CD4-positive, alpha-beta memory T cell (primary cell): ENCODE measurements around the gene DLGAP4. TPM values are rescaled to one million over a fixed set of nuclear protein-coding genes. Genes with fewer than 3 reads are reported as not detected.

ENCODE experiments used
- CTCF ChIA-PET: fragments of 350-600 bp; sonication (Branson Sonifier 250); formaldehyde crosslinking; loops from one replicate; lab custom pipeline; 2021; ENCODE audit warnings: inconsistent platforms; ENCODE audit not compliant: partially characterized antibody; lab: Charles Lee
- POLR2A ChIA-PET: fragments of 350-600 bp; sonication (Branson Sonifier 250); formaldehyde crosslinking; loops from one replicate; lab custom pipeline; 2021; ENCODE audit not compliant: partially characterized antibody; lab: Charles Lee
- DNase-seq, 5 donors: peaks; one replicate each; pipeline versions ENCODE4 v3.0.0 to v3.0.0-alpha.2; 2020 to 2022; ENCODE audit warnings: mixed read lengths in 1 of 5
- H3K27ac ChIP-seq: one replicate; pipeline ENCODE4 v1.7.0; 2013; ENCODE audit warnings: low read depth, low read length
- H3K27me3 ChIP-seq: 2 replicates; pipeline ENCODE4 v1.7.0; 2013; ENCODE audit warnings: mild to moderate bottlenecking, low read length, moderate library complexity; ENCODE audit not compliant: insufficient read depth
- H3K36me3 ChIP-seq: 2 replicates; pipeline ENCODE4 v1.7.0; 2013; ENCODE audit warnings: mild to moderate bottlenecking, low read length, moderate library complexity; ENCODE audit not compliant: insufficient read depth
- H3K4me1 ChIP-seq: 2 replicates; pipeline ENCODE4 v1.7.0; 2013; ENCODE audit warnings: mild to moderate bottlenecking, low read length, moderate library complexity; ENCODE audit not compliant: insufficient read depth
- H3K4me3 ChIP-seq, 2 donors: one replicate each; pipeline ENCODE4 v1.7.0; 2013; ENCODE audit warnings: low read length in 2 of 2, mild to moderate bottlenecking in 1 of 2
- H3K9me3 ChIP-seq, 2 donors: one replicate each; pipeline ENCODE4 v1.7.0; 2013; ENCODE audit warnings: low read length in 2 of 2, control low read depth in 1 of 2; ENCODE audit not compliant: control insufficient read depth in 1 of 2
- H3K27ac Mint-ChIP-seq, 7 donors: one replicate each; pipeline ENCODE4 v1.8.0; 2020 to 2021; ENCODE audit warnings: mixed read lengths in 7 of 7, mild to moderate bottlenecking in 6 of 7, inconsistent platforms in 3 of 7, moderate library complexity in 3 of 7
- H3K27me3 Mint-ChIP-seq, 2 donors: one replicate each; pipeline ENCODE4 v1.8.0; 2020 to 2021; ENCODE audit warnings: mixed read lengths in 2 of 2
- H3K36me3 Mint-ChIP-seq, 2 donors: one replicate each; pipeline ENCODE4 v1.8.0; 2020 to 2021; ENCODE audit warnings: mixed read lengths in 2 of 2, inconsistent platforms in 1 of 2, mild to moderate bottlenecking in 1 of 2
- H3K4me1 Mint-ChIP-seq, 4 donors: one replicate each; pipeline ENCODE4 v1.8.0; 2020 to 2021; ENCODE audit warnings: mixed read lengths in 4 of 4, mild to moderate bottlenecking in 1 of 4
- H3K4me3 Mint-ChIP-seq, 8 donors: one replicate each; pipeline ENCODE4 v1.8.0; 2020 to 2021; ENCODE audit warnings: mixed read lengths in 8 of 8, mild to moderate bottlenecking in 7 of 8, moderate library complexity in 6 of 8, inconsistent platforms in 3 of 8
- H3K9me3 Mint-ChIP-seq, 8 donors: one replicate each; pipeline ENCODE4 v1.8.0; 2020 to 2021; ENCODE audit warnings: mixed read lengths in 8 of 8, mild to moderate bottlenecking in 5 of 8, inconsistent platforms in 3 of 8, moderate library complexity in 1 of 8
- intact Hi-C: fragments of 100-400 bp; cut with micrococcal nuclease; formaldehyde crosslinking; loops from one replicate; pipeline ENCODE4 v1.15.1; 2023
- polyA plus RNA-seq, 2 donors: library from polyadenylated mRNA; unstranded; fragments of 300-500 nt; fragmentation: Illumina TruSeq; gene quantifications; one replicate each; pipeline ENCODE4 v1.2.3, GENCODE V29; 2021
- total RNA-seq, 2 experiments: library from RNA; stranded (reverse); gene quantifications; one replicate each; pipeline ENCODE4 v1.2.3, GENCODE V29; 2021

The DLGAP4 gene
- total and polyA plus RNA-seq, 4 experiments from 2014 or later = 13.3 to 50.2 (median 31.0) TPM

DNA sequence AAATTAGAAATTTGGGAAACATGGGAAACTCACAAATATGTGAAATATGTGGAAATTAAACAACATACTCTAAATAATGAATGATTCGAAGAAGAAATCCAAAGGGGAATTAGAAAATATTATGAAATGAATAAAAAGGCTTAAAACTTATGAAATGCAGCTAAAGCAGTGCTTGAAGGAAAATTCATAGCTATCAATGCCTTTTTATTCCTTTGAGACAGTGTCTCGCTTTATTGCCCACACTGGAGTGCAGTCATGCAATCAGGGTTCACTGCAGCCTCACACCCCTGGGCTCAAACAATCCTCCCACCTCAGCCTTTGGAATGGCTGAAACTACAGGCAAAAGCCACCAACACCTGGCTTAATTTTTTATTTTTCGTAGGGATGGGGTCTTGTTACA, 259.4 kb downstream of the DLGAP4 start:
- no peaks in the 10 kb centered on the region for H3K36me3 ChIP-seq
- Mint-ChIP-seq H3K27me3 (no peaks in the 10 kb centered on the region), H3K36me3 (no peaks in the 10 kb centered on the region), H3K4me3 (no peak overlapping the region), H3K9me3 (peaks cover 0 to 6% (median 2%) of the 10 kb centered on the region in 8 donors), H3K4me1 (peaks cover 2 to 9% (median 7%) of the 10 kb centered on the region in 4 donors), H3K27ac (peak overlapping the region in 1 of 7 donors; percentile 35)
- intact Hi-C loops = no loop called here
- ChIA-PET CTCF (no interaction called here), POLR2A (no interaction called here)
- H3K27ac ChIP-seq = no peak overlapping the region
- H3K4me3 ChIP-seq = no peak overlapping the region
- H3K27me3 ChIP-seq = no peaks in the 10 kb centered on the region
- H3K9me3 ChIP-seq = peaks cover 0 to 4% of the 10 kb centered on the region in 2 donors
- DNase-seq = no peak
- no peaks in the 10 kb centered on the region for H3K4me1 ChIP-seq

DNA sequence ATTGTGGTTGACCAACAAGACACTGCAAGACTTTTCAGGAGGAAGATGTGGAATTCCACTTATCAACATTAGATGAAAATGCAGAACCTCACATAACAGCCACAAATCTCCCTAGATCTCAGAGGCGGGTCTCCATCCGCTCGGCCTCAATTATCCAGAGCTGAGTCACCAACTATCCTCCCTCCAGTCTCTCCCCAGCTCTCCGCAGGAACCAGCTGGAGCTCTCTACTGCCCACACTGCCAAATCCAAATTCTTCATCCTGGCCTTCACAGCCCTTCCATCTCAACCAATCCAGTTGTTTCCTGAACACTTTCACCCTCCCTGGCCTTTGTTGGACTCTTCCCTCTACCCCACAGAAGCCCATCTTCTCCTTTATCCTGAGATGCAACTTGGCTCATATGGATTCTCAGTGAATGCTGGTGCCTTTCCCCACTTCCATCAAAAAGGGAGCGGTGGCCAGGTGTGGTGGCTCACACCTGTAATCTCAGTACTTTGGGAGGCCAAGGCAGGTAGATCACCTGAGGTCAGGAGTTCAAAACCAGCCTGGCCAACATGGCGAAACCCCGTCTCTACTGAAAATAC, 263.8 kb downstream of the DLGAP4 start:
- CTCF ChIA-PET = interaction anchor here (2.1 kb wide), 1 partner anchor 12 kb away, joined by 9 read pairs; no protein-coding TSS in a partner anchor

DNA sequence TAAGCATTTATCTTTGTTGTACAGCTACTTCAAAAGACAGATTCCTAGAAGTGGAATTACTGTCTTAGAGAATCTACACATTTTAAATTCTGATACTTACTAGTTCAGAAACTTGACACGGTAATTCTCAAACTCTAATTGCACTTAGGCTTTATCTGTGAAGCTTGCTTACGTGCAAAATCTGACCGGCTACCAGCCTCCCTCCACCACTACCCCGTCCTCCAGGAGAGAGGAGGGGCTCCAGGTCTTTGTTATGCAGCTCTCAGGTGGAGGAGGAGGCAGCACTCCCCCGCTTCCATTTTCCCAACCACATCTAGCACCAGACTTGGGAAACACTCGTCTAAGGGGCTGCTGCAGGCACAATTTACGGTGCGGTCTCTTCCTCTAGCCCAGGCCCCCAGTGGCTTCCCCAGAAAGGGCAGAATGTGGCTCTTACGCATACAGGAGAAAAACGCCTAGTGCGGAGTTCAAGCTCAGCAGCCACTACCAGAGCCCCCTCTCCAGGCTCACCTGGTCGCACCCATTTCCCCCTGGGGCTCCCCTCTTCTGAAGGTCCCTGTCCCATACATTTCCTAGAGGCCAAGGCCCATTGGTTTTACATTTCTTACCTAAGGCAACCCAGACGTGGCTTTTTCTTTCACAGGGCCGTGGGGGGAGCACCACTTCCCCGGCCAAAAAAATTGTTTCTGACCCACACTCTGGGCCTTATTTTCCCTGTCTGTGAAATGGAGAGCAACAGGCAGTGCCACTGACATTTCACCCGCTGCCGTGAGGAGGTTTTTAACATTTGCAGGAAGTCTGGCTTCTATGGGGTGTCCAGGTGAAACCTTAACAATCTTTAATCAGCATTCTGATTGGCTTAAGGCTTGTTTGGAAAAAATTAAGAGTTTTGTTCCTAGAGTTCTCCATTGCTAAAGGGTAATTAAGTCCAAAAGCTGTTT, 265.7 kb downstream of the DLGAP4 start:
- Histone ChIP-seq H3K9me3 (no peaks in the 10 kb centered on the region), H3K27ac (peak overlapping the region; percentile 100), H3K4me1 (peaks cover 35% of the 10 kb centered on the region), H3K4me3 (no peak overlapping the region), H3K27me3 (no peaks in the 10 kb centered on the region), H3K36me3 (no peaks in the 10 kb centered on the region)
- peaks cover 0 to 4% (median 0%) of the 10 kb centered on the region in 8 donors for H3K9me3 Mint-ChIP-seq
- ChIA-PET CTCF (interaction anchor here (0.6 to 11.4 kb wide), 6 partner anchors 14 to 174 kb away, joined by 3 to 132 read pairs (median 6); partner anchors contain the start of genes NDRG3 and RAB5IF), POLR2A (interaction anchor here (1.1 to 10.7 kb wide), 5 partner anchors 10 to 74 kb away, joined by 3 to 202 read pairs (median 10); partner anchors contain the start of genes RAB5IF and SLA2)
- peak overlapping the region in 6 of 8 donors; percentile 85 to 95 (median 87) for H3K4me3 Mint-ChIP-seq
- peak overlapping the region; percentile 95 to 99 (median 99) for H3K27ac Mint-ChIP-seq
- no peak for DNase-seq
- peaks cover 0 to 15% of the 10 kb centered on the region in 2 donors for H3K36me3 Mint-ChIP-seq
- intact Hi-C loops = loop anchor here (2.0 to 10.0 kb wide), 2 partner anchors 109 to 617 kb away; partner anchors contain the start of gene SCAND1
- H3K27me3 Mint-ChIP-seq = no peaks in the 10 kb centered on the region
- peaks cover 24 to 46% (median 30%) of the 10 kb centered on the region in 4 donors for H3K4me1 Mint-ChIP-seq

More for the DNA sequence above, 263.8 kb downstream of the DLGAP4 start:
- intact Hi-C loops = loop anchor here (10.0 kb wide), 1 partner anchor 615 kb away; the partner anchor contains the start of gene SCAND1
- H3K4me3 Mint-ChIP-seq = no peak overlapping the region
- Histone ChIP-seq H3K27ac (no peak overlapping the region), H3K9me3 (peaks cover 0 to 4% of the 10 kb centered on the region in 2 donors), H3K4me3 (no peak overlapping the region), H3K27me3 (no peaks in the 10 kb centered on the region), H3K36me3 (no peaks in the 10 kb centered on the region), H3K4me1 (peaks cover 17% of the 10 kb centered on the region)
- no peak for DNase-seq
- POLR2A ChIA-PET = interaction anchor here (10.7 kb wide), 1 partner anchor 22 kb away, joined by 202 read pairs; no protein-coding TSS in a partner anchor
- peaks cover 8 to 29% (median 16%) of the 10 kb centered on the region in 4 donors for H3K4me1 Mint-ChIP-seq
- H3K27me3 Mint-ChIP-seq = no peaks in the 10 kb centered on the region
- H3K27ac Mint-ChIP-seq = peak overlapping the region; percentile 24 to 95 (median 81)
- peaks cover 0 to 6% (median 2%) of the 10 kb centered on the region in 8 donors for H3K9me3 Mint-ChIP-seq
- H3K36me3 Mint-ChIP-seq = peaks cover 0 to 6% of the 10 kb centered on the region in 2 donors

DNA sequence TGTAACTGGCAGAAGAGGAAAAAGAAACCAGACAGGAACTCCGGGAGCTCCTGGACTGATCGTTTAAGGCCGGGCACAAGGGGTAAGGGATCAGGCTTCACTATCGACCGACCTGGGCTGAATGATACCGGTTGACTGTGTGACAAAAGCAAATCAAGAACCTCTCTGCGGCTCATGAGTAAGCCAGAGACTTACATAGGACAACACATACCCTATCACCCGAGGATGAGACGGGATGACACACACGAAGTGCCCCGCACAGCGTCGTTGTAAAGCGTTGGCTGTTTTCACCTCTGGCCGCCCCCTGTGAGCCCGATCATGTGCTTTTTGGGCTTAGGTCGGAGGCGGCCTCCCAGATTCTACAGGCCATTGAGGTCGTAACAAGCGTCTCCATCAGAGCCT, 266.6 kb downstream of the DLGAP4 start:
- ChIA-PET CTCF (interaction anchor here (1.2 to 11.4 kb wide), 3 partner anchors 17 to 173 kb away, joined by 3 to 132 read pairs (median 37); partner anchors contain the start of genes NDRG3 and RAB5IF), POLR2A (interaction anchor here (1.2 to 10.7 kb wide), 5 partner anchors 11 to 73 kb away, joined by 4 to 202 read pairs (median 10); partner anchors contain the start of genes RAB5IF and SLA2)
- H3K4me3 ChIP-seq = peak overlapping the region; percentile 47 to 73
- Mint-ChIP-seq H3K27ac (peak overlapping the region; percentile 95 to 99 (median 99)), H3K9me3 (peaks cover 0 to 4% (median 0%) of the 10 kb centered on the region in 8 donors), H3K36me3 (peaks cover 0 to 15% of the 10 kb centered on the region in 2 donors), H3K4me3 (peak overlapping the region; percentile 85 to 95 (median 88)), H3K27me3 (no peaks in the 10 kb centered on the region), H3K4me1 (peaks cover 24 to 46% (median 30%) of the 10 kb centered on the region in 4 donors)
- no peaks in the 10 kb centered on the region for H3K9me3 ChIP-seq
- no peaks in the 10 kb centered on the region for H3K27me3 ChIP-seq
- H3K27ac ChIP-seq = peak overlapping the region; percentile 100
- intact Hi-C loops = loop anchor here (1.0 to 10.0 kb wide), 5 partner anchors 16 to 618 kb away; partner anchors contain the start of genes RAB5IF and SCAND1
- peak in 4 of 5 donors; percentile 61 to 86 (median 68) for DNase-seq
- no peaks in the 10 kb centered on the region for H3K36me3 ChIP-seq
- peaks cover 35% of the 10 kb centered on the region for H3K4me1 ChIP-seq

DNA sequence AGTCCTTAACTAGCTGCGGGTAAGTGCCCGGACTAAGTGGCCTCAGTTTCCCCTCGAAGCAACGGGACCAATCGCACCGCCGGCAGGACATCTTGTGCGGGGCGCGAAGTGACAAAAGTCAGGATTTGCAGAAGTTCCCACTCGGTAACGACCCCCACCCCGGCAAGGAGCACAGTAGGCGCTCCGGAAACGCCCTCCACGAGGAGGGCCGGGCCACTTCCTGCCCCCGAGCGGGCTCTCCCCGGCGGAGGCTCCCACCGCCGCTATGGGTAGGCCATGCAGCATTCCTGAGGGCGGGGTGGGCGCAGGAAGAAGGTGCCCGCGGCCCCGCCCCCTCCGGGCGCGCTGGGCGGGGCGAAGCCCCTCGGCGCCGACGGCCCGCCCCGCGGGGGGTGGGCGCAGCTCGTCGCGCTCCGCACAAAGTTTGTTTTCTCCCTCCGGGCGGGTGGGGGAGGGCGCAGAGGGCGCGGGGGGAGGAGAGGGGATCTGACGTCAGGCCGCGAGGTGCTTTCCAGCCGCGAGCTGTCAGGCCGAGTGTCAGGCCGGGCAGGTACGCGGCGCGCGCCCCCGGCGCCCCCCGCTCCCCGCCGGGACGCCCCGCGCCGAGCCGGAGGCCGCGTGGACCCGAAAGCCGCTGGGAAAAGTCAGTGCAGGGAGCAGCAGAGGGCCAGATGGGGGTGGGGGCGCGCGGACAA, 267.1 kb downstream of the DLGAP4 start, which contains the start of gene TGIF2:
TGIF2 (plus strand) TSS at position 495 of the 695 bp plus-strand sequence. CDS start 5,178 bp downstream, outside the sequence.
- Histone ChIP-seq H3K9me3 (no peaks in the 10 kb centered on the region), H3K36me3 (no peaks in the 10 kb centered on the region), H3K27me3 (no peaks in the 10 kb centered on the region), H3K4me3 (peak within 1 kb of the TSS; percentile 47 to 73), H3K4me1 (peaks cover 35% of the 10 kb centered on the region), H3K27ac (peak within 1 kb of the TSS; percentile 100)
- H3K9me3 Mint-ChIP-seq = peaks cover 0 to 4% (median 0%) of the 10 kb centered on the region in 8 donors
- H3K27ac Mint-ChIP-seq = peak within 1 kb of the TSS; percentile 95 to 99 (median 99)
- ChIA-PET CTCF (interaction anchor here (1.2 to 11.4 kb wide), 3 partner anchors 16 to 173 kb away, joined by 3 to 132 read pairs (median 37); partner anchors contain the start of genes NDRG3 and RAB5IF), POLR2A (interaction anchor here (0.8 to 10.7 kb wide), 12 partner anchors 9 to 619 kb away, joined by 3 to 202 read pairs (median 4); partner anchors contain the start of genes RAB5IF, SCAND1 and SLA2)
- peak within 1 kb of the TSS; percentile 89 to 96 (median 92) for H3K4me3 Mint-ChIP-seq
- intact Hi-C loops = loop anchor here (1.0 to 10.0 kb wide), 5 partner anchors 17 to 618 kb away; partner anchors contain the start of genes RAB5IF and SCAND1
- H3K27me3 Mint-ChIP-seq = no peaks in the 10 kb centered on the region
- peaks cover 0 to 15% of the 10 kb centered on the region in 2 donors for H3K36me3 Mint-ChIP-seq
- peak; percentile 87 to 92 (median 89) for DNase-seq
- H3K4me1 Mint-ChIP-seq = peaks cover 24 to 46% (median 30%) of the 10 kb centered on the region in 4 donors
